ENCODE measurements around the gene SKP1. TPM values are rescaled to one million over a fixed set of nuclear protein-coding genes. Genes with fewer than 3 reads are reported as not detected.
A peak's percentile ranks its signal among the peaks of the same experiment; 100 is the strongest.

SKP1 gene
- total and polyA plus RNA-seq, 10 of the 15 experiments (the other 5 are each of a cell fraction or from before 2014, with no cell fraction given) = 100 to 1,686 (median 519) TPM

DNA sequence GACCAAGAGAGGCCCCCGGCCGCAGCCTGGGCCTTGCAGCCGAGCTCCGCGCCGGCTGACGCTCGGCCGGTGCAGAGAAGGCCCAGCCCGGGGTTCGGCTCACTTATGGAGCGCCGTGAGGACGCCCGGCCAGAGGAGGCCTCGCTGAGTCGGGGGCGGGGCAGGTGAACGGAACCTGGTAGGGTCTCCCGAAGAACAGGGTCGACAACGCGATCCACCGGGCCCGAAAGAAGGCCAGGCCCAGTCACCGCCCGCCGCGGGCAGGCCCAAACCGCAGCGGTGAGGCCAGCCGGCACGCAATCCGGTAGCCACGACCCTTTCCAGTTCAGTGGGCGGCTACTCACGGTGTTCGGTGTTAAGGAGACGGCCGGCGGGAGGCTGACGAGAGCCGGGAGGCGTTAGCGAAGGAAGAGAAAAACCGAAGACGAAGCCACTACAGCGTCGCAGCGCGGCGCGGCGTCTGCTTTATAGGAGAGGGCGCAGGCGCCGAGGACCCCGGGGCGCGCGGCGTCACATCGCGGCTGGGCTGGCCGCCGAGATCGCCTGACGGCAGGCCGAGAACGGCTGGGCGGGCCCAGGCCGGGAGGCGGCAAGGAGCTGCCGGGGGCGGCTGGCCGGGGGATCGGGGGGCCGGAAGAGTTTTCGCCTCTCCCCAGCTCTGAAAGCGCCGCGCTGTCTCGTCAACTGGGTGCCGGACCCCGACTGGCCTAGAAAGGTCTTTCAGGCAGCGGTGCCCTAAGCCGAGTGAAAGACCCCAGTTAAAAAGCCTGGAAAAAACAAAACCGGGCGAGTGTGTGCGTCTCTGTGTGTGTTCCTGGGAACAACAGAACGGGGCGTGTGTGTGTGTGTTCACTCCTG, at the start of gene SKP1 (continued):
- TF ChIP-seq MLLT1 (IDR thresholded peaks at IDR 0.05) (peak; percentile 81; the same call in 1 of the 2 replicates), BCLAF1 (IDR thresholded peaks at IDR 0.05) (no peak), MXI1 (IDR thresholded peaks at IDR 0.05; ENCODE audit: low read depth, low read length) (peak; percentile 74), HDAC2 (IDR thresholded peaks at IDR 0.05) (no peak), TARDBP (IDR thresholded peaks at IDR 0.05; ENCODE audit: borderline replicate concordance) (no peak; the same call in 1 of the 2 replicates), POU2F2 (IDR thresholded peaks at IDR 0.05; ENCODE audit: borderline replicate concordance, low read depth, low read length) (peak; percentile 96), BACH1 (IDR thresholded peaks at IDR 0.05; ENCODE audit: borderline replicate concordance) (peak; percentile 83), PRDM15 (CRISPR knock-in tag; IDR thresholded peaks at IDR 0.05) (no peak), RELA (IDR thresholded peaks at IDR 0.05; ENCODE audit: borderline replicate concordance, partially characterized antibody) (no peak), HDGF (IDR thresholded peaks at IDR 0.05) (no peak; the same call in 1 of the 2 replicates), SUZ12 (IDR thresholded peaks at IDR 0.05; ENCODE audit: unreplicated experiment) (no peak), ZSCAN29 (IDR thresholded peaks at IDR 0.05) (no peak), PBX3 (IDR thresholded peaks at IDR 0.05; ENCODE audit: insufficient replicate concordance, low read depth, low read length) (no peak), JUNB (IDR thresholded peaks at IDR 0.05) (no peak), NFYA (IDR thresholded peaks at IDR 0.05; ENCODE audit: borderline replicate concordance, low read depth, low read length) (no peak)
- TF ChIP-seq, protein P1, sequence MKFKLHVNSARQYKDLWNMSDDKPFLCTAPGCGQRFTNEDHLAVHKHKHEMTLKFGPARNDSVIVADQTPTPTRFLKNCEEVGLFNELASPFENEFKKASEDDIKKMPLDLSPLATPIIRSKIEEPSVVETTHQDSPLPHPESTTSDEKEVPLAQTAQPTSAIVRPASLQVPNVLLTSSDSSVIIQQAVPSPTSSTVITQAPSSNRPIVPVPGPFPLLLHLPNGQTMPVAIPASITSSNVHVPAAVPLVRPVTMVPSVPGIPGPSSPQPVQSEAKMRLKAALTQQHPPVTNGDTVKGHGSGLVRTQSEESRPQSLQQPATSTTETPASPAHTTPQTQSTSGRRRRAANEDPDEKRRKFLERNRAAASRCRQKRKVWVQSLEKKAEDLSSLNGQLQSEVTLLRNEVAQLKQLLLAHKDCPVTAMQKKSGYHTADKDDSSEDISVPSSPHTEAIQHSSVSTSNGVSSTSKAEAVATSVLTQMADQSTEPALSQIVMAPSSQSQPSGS (IDR thresholded peaks at IDR 0.05; ENCODE audit: low read length) = no peak

Measured in GM12878 (cell line).